Fibroblast of upper back skin (primary cell): Measurements from ENCODE around the gene RAI1.

Source experiments
- DNase-seq: peaks from one replicate; pipeline ENCODE4 v3.0.0-alpha.2; 2013

The RAI1 gene

GRCh38 chr17:17719199-17719940, 38.1 kb downstream of the RAI1 start:
- DNase-seq, result no peak

- DNase-seq, result no peak
Observed at GRCh38 chr17:17719966-17720543, 38.8 kb downstream of the RAI1 start.

- no peak for DNase-seq
Observed at GRCh38 chr17:17721140-17721668, 39.9 kb downstream of the RAI1 start.

- no peak for DNase-seq
Observed at GRCh38 chr17:17722081-17722905, 41.0 kb downstream of the RAI1 start.

DNA sequence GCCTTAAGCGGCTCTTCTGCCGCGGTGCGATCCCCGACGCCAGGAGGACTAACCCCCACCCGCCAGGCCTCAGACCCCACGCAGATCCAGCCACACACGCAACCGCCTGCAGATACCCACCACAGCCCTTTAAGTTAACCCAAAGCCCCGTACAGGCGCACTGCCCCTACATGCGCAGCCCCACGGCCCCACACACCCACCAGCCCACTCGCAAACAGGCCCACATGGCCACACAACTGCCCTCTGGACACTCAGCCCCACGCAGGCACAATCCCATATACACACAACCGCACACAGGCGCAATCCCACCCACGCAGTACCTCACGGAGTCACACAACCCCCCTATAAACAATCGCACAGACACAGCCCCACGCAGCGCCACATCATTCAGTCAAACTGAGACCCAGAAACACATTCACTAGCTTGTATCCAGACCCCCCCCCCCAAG, 41.7 kb downstream of the RAI1 start:
- no peak for DNase-seq

DNA sequence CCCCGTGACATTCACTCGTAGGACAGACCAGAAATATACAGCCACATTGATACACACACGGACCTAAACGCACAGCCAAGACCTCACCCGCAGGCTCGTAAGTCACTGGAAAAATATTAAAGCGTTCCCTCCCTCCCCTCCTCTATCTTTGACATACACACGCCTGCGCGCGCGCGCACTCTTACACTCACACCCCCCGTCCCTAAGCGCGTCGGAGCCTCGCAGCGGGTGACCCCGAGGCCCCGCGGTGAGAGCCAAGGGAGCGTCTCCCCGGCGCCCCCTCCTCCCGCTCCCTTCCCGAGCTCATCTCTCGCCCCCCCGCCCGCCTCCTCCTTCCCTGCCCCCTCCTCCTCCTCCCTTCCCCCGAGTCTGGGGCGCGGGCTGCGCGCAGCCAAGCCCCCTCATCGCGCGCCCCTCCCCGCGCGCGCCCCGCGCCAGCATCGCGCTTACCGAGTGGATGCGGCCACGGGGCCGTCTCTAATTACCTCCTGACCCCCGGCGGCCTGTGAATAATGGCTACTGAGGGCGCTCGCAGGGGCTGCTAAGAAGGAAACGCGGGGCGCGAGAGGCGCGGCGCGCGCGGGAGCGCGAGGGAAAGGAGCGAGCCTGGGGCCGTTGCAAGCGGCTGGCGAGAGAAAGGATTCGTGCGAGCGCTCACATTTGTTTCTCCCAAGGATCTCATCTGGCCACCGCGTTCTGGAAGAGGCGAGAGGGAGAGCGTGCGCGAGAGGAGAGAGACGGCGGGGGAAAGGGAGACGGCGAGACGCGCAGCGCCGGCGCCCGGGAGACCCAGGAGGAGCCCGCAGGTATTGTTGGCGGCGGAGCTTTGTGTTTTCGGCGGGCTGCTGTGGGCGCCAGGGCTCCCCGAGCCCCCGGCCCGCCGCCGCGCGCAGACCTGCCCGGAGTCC, 42.4 kb downstream of the RAI1 start:
- DNase-seq, result peak; percentile 83

GRCh38 chr17:17724307-17725010, 43.2 kb downstream of the RAI1 start:
- DNase-seq, result peak; percentile 66

DNA sequence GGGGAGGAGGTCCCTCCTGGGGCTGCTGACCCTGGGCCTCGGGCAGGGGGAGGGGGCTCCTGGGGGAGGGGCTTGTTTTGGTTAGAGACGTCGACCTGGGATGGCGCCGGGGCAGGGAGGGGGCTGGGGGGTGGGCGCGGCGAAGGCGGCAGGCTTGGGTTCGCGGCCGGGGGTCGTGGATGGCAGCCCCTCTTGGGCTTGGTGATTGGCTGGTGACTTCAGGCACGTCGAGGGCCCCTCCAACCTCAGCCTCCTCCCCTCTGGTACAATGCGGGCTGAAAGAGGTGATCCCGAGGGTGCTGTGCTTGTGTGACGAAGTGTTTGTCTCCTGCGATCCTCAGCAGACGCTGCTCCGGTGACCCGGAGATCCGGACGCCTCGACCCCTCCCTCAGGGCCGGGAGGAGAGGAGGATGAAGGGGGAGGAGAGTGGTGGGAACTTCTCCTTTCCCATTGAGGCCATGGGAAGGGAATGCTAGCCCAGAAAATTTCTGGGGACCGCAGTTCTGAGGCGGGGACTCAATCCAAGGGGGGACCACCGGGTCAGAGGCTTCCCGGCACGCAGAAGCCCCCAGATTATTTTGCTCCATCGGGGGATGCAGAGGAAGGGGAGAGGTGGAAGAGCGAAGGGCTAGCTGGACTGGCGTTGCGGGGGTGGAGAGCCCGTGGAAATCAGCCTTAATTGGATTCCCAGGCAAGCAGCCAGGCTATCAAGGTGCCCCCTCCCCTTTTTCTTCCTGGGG, 43.9 kb downstream of the RAI1 start:
- DNase-seq, result no peak

DNA sequence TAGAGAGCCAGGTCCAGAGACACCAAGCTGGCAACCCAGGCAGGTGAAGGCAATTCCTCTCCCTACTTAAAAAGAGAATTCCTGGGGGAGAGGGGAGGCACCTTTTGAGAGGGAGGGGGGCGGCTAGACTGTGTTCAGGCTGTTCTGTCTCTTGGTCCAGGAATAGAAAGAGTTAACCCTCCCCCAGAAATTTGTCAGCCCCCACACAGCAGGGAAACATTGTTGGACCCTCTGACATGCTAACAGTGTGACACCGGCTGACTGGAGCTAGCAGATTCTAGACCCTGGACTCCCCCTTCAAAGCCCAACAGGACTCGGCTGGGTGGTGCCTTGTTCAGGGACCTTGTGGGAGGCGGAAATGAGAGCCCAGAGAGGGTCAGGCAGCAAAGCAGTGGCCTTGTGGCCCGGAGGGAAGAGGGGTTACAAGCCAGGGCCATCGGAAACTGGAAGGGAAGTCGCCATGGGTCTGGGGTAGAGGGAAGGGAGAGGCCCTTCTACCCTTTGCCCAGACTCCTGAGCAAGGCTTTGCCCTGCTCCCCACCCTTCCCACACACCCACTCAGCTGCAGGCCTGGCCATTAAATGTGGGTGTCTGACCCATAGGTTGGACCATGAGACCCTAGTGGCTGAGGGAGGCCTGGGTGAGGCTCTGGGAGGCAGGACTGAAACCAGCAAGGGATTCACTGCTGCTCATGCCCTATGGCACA, 44.6 kb downstream of the RAI1 start:
- no peak for DNase-seq

GRCh38 chr17:17726458-17727060, 45.3 kb downstream of the RAI1 start:
- no peak for DNase-seq

DNA sequence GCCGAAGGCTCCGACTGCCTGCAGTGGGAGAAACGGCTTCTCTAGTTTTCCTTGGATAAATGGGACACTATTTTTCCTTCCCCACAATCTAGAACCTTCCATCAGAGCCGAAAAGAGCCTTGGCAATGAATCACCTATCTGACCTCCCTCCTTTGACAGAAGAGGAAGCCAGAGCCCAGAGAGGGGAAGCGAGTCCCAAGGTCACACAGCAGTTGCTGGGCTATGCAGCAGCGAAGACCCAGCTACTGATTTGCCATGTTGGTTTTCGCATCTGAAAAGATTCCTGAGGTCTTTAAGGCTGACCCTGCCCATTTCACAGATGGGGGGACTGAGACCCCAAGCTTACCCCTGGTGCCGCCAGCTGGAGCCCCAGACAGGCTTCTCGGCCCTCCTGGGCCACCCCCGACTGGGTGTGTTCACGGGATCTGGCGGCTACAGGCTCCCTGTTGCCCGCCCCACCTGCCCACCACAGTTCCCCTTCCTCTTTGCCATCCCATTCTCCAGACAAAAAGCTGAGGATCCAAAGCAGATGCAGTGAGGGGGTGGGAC, 45.9 kb downstream of the RAI1 start:
- no peak for DNase-seq

- DNase-seq, result no peak
Observed at GRCh38 chr17:17728146-17728545, 46.9 kb downstream of the RAI1 start.

GRCh38 chr17:17728550-17729251, 47.4 kb downstream of the RAI1 start:
- no peak for DNase-seq

GRCh38 chr17:17729620-17730249, 48.5 kb downstream of the RAI1 start:
- no peak for DNase-seq

- DNase-seq, result no peak
Observed at GRCh38 chr17:17730250-17730935, 49.1 kb downstream of the RAI1 start.

DNA sequence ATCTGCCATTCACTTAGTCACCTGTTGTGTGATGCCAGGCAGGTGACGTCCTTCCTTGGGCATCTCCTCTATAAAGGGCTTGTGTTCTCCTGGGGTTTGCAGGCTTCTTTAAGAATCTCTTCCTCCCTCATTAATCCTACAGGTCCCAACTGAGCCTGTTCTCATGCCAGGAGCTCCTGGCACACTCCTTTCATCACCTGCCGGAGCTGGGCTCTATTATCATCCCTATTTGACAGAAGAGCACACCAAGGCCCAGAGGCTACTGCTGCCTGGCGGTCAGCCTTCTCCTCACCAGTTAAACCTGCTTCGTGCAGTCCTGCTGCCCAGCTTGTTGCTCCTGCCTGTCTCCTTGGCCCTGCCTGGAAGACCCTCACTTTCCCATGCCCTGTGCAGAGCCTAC, 51.2 kb downstream of the RAI1 start:
- no peak for DNase-seq

DNA sequence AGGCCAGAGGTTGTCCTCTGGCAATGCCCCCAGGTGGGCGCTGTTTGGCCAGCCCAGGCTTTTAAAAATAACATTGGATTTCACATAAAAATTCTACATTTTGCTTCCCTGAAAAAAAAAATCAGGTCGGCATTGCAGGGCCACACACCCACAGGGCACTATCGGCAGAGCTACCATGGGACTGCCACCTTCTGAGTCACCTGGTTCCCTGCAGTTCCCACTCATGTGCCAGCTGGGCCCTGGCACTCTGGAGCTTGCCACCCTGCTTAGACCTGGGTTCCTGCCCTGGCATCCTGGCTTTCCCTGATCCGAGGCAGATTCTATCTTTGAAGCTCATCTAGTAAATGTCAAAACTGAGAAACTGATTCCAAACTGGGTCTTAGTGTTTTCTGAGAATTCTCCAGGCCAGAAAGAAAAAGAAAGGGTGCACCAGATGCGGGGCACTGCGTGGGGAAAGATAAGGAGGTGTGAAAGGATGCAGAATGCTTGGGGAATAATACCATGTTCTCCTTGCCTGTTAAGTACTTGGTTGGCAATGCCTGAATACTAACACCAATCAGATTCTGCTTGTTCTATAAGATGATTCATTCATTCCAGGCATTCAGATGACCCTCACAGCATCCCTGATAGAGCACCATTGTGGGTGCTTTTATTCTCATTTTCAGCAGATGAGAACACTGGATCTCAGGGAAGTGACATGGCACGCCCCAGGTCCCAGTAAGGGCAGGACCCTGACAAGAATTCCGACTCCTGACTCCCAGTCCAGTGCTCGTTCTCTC, 51.8 kb downstream of the RAI1 start:
- peak; percentile 69 for DNase-seq
